Upper lobe of left lung (tissue), 6 donors: ENCODE measurements around the gene CNNM3. TPM values are rescaled to one million over a fixed set of nuclear protein-coding genes. Genes with fewer than 3 reads are reported as not detected.

Experiments used
- ATAC-seq, 2 donors: fragments of 200-7000 bp; cut with Tn5 transposase; one replicate each; pipeline ENCODE4 v1.9.1; 2022; ENCODE audit warnings: mild to moderate bottlenecking in 2 of 2, moderate library complexity in 2 of 2; ENCODE audit not compliant: low FRiP score in 2 of 2
- DNase-seq, 2 donors: peaks; one replicate each; pipeline ENCODE4 v3.0.0-alpha.2; 2019 to 2020
- H3K27ac ChIP-seq, 4 donors: fragments of 200-600 bp; sonication (generic); one replicate each; pipeline ENCODE4 v1.5.1; 2016 to 2019
- H3K27me3 ChIP-seq, 4 donors: fragments of 200-600 bp; sonication (generic); one replicate each; pipeline ENCODE4 v1.5.1; 2017 to 2019
- H3K36me3 ChIP-seq, 4 donors: fragments of 200-600 bp; sonication (generic); one replicate each; pipeline ENCODE4 v1.5.1; 2016 to 2019
- H3K4me1 ChIP-seq, 4 donors: fragments of 200-600 bp; sonication (generic); one replicate each; pipeline ENCODE4 v1.5.1; 2018 to 2019
- H3K4me3 ChIP-seq, 4 donors: fragments of 200-600 bp; sonication (generic); one replicate each; pipeline ENCODE4 v1.5.1; 2017 to 2019; ENCODE audit warnings: mild to moderate bottlenecking in 2 of 4, moderate library complexity in 1 of 4
- H3K9me3 ChIP-seq, 4 donors: fragments of 200-600 bp; sonication (generic); one replicate each; pipeline ENCODE4 v1.5.1; 2018 to 2019
- EP300 ChIP-seq, 4 donors: sonication (generic); formaldehyde crosslinking; IDR thresholded peaks; one replicate each; pipeline ENCODE4 v1.5.1; 2017; ENCODE audit warnings: antibody characterized with exemption in 4 of 4, control low read depth in 2 of 4
- POLR2A ChIP-seq, 4 donors: fragments of 450-650 bp; IDR thresholded peaks; one replicate each; pipeline ENCODE4 v1.5.1; 2016 to 2017; ENCODE audit warnings: antibody characterized with exemption in 4 of 4, mild to moderate bottlenecking in 2 of 4
- POLR2AphosphoS5 ChIP-seq, 2 donors: sonication (generic); formaldehyde crosslinking; IDR thresholded peaks; one replicate each; pipeline ENCODE4 v1.5.1; 2017; ENCODE audit warnings: antibody characterized with exemption in 2 of 2
- WGBS, 2 donors: methylation state at CpG; one replicate each; pipeline ENCODE4 v1.1.5; 2017 to 2018; 5-methylcytosine and 5-hydroxymethylcytosine counted together
- total RNA-seq, 6 donors: library from RNA; depleted of rRNA in 4 of 6; stranded (reverse); fragments of >200 nt in 4 of 6; gene quantifications; one replicate each; pipeline versions ENCODE4 v1.1.0 to v1.2.1, GENCODE V29; 2016 to 2021
- TF ChIP-seq, protein P1 (sequence below), 6 experiments: fragments of 450-650 bp in 4 of 6; fragments of 200-600 bp in 2 of 6; sonication (generic) in 2 of 6; IDR thresholded peaks; one replicate each; pipeline ENCODE4 v1.5.1; 2016 to 2019; ENCODE audit warnings: antibody characterized with exemption in 6 of 6
- donor health status: DM: no; HTN: no; CAD: no; lungs with moderate emphysema.
- donor health status: DM: no; HTN: yes; CAD: no; lungs with severe emphysema.

Gene CNNM3
- total RNA-seq, 6 donors from 2014 or later: 17.2 to 52.4 (median 26.5) TPM

DNA sequence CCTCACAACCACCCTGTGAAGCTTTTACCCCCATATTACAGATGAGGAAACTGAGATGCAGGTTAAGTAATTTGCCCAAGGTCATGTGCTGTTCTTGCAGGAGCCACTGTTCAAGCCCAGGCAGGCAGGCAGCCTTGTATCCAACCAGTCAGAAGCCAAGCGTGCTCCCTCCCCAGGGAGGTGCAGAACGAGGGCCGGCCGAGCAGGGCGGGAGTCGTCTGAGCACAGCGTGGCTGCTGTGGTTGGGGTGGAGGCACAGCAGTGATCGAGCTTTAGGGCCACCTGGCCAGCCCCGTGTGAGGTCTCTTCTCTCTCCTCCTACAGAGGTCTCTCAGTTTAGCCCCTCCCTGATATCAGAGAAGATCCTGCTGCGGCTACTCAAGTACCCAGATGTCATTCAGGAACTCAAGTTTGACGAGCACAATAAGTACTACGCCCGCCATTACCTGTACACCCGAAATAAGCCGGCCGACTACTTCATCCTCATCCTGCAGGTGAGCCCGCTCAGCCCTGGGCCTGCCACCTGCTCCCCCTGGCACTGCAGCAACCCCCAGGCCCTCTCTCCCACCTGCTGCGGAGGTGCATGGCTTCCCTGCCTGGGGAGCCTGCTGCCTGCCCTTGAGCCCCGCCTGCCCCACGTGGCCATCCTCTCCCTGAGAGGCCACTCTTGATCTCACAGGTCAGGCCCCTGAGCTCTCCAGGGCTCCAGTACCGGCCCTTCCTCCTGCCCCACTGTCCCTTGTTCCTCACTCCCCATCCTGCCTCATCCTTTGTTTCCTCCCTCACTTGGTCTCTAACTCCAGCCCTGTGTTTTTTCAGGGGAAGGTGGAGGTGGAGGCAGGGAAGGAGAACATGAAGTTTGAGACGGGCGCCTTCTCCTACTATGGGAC, 17.1 kb upstream of the CNNM3 start:
- no peak overlapping the region for H3K4me3 ChIP-seq
- TF ChIP-seq, protein P1, sequence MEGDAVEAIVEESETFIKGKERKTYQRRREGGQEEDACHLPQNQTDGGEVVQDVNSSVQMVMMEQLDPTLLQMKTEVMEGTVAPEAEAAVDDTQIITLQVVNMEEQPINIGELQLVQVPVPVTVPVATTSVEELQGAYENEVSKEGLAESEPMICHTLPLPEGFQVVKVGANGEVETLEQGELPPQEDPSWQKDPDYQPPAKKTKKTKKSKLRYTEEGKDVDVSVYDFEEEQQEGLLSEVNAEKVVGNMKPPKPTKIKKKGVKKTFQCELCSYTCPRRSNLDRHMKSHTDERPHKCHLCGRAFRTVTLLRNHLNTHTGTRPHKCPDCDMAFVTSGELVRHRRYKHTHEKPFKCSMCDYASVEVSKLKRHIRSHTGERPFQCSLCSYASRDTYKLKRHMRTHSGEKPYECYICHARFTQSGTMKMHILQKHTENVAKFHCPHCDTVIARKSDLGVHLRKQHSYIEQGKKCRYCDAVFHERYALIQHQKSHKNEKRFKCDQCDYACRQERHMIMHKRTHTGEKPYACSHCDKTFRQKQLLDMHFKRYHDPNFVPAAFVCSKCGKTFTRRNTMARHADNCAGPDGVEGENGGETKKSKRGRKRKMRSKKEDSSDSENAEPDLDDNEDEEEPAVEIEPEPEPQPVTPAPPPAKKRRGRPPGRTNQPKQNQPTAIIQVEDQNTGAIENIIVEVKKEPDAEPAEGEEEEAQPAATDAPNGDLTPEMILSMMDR (IDR thresholded peaks at IDR 0.05): no peak
- TF ChIP-seq POLR2AphosphoS5 (IDR thresholded peaks at IDR 0.05): no peak
- no peak overlapping the region for H3K27ac ChIP-seq
- no peaks in the 10 kb centered on the region for H3K27me3 ChIP-seq
- WGBS, 2 donors: 90% methylated on average over 16 to 23 of the region's 23 CpGs
- DNase-seq (no peak), ATAC-seq (no peak)
- no peaks in the 10 kb centered on the region for H3K9me3 ChIP-seq
- H3K4me1 ChIP-seq: peaks cover 4 to 7% (median 6%) of the 10 kb centered on the region in 4 donors
- peaks cover 0 to 49% (median 23%) of the 10 kb centered on the region in 4 donors for H3K36me3 ChIP-seq

DNA sequence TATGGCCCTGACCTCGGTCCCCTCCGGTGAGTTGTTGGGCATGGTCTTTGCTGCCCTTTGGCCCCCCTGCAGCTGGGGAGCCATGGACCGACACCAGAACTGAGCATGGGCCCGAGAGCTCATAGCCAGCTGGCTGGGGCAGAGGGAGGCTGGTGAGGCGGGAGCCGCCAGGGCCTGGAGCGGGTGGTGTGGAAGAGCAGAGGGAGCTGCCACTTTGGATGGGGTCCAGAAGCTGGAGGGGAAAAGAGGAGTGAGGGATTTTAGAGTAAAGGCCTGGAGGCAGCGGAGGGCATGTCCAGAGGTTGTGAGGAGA, 16.5 kb upstream of the CNNM3 start:
- no peak for ATAC-seq
- no peak for DNase-seq
- 89 to 90% methylated on average over 8 of the region's 8 CpGs for WGBS, 2 donors
- TF ChIP-seq POLR2AphosphoS5 (IDR thresholded peaks at IDR 0.05): no peak
- TF ChIP-seq, protein P1 (IDR thresholded peaks at IDR 0.05): no peak
- no peak for TF ChIP-seq EP300 (IDR thresholded peaks at IDR 0.05)
- no peak for TF ChIP-seq POLR2A (IDR thresholded peaks at IDR 0.05)
- peaks cover 0 to 50% (median 23%) of the 10 kb centered on the region in 4 donors for H3K36me3 ChIP-seq
- H3K4me1 ChIP-seq: peaks cover 4 to 7% (median 6%) of the 10 kb centered on the region in 4 donors
- H3K4me3 ChIP-seq: no peak overlapping the region
- no peaks in the 10 kb centered on the region for H3K9me3 ChIP-seq
- no peaks in the 10 kb centered on the region for H3K27me3 ChIP-seq
- H3K27ac ChIP-seq: no peak overlapping the region

DNA sequence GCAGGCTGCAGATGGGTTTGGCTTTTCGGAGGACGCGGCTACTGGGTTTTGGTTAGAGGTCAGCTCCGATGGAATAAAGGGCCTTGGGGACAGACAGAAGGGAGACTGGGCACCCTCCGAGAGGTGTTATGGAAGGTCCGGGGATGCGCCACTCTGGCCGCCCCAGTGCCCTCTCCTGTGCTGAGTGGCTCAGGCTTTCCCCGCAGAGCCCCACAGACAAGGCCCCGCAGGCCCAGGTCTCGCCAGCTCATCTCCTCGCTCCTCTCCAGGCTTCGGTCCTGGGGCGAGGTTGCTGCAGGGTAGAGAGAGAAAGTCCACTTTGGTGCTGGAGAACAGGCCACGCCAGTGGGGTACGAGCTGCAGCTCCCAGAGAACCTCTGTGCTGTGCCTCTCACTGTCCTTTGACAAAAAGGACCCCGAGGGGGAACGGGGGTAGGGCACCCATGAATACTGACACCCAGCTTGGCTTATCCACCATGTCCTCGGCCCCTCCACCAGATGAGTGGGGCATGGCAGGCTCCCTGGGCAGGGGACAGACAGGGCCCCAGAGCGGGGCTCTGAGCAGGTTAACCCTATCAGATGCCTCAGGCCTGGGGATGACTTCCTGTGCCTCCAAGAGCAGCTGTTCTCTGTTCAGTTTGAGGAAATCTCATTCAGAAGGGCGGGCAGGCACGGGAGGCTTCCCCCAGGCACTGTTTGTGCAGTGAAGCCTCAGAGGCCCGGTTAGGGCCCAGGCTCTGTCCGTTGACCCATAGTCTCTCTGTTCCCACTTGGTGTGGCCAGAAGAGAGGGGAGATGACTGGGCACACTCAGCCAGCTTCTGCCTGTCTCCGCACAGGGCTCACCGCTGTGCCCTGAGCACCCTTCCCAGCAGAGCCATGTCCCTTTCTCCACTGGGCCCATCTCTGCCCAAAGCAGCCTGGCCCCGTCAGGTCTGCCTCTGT, 15.7 kb upstream of the CNNM3 start:
- ATAC-seq (peak; percentile 28 to 57), DNase-seq (no peak)
- no peaks in the 10 kb centered on the region for H3K27me3 ChIP-seq
- WGBS, 2 donors: 84 to 87% methylated on average over 9 to 27 of the region's 27 CpGs
- H3K9me3 ChIP-seq: no peaks in the 10 kb centered on the region
- TF ChIP-seq, protein P1 (IDR thresholded peaks at IDR 0.05): no peak
- TF ChIP-seq POLR2A (IDR thresholded peaks at IDR 0.05) (no peak), POLR2AphosphoS5 (IDR thresholded peaks at IDR 0.05) (no peak), EP300 (IDR thresholded peaks at IDR 0.05) (no peak)
- H3K4me3 ChIP-seq: no peak overlapping the region
- peaks cover 0 to 53% (median 23%) of the 10 kb centered on the region in 4 donors for H3K36me3 ChIP-seq
- H3K4me1 ChIP-seq: peaks cover 4 to 7% (median 6%) of the 10 kb centered on the region in 4 donors
- peak overlapping the region in 1 of 4 donors; percentile 18 for H3K27ac ChIP-seq

DNA sequence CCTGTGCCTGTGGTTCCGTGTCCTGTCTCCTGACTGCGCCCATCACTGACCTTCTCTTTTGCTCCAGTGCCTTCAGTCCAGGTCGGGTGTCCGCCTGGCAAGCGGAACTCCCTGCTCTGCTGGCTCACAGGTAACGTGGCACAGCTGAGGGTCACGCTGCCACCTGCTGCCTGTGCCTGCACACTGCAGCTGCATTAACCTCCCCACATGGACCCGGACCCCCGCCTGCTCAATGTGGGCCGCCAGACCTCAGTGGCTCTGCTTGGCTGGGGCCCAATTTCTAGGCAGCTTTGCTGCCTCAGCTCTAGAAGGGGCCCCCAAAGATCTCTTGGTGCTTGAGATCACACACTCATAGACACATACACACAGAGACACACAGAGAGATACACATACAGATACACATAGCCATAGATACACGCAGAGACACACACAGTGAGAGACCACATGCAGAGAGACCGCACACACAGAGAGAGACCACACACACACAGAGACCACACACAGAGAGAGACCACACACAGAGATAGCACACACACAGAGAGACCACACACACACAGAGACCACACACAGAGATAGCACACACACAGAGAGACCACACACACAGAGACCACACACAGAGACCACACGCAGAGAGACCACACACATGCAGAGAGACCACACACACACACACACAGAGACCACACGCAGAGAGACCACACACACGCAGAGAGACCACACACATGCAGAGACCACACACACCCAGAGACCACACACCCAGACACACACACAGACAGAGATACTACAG, 14.9 kb upstream of the CNNM3 start:
- no peak overlapping the region for H3K27ac ChIP-seq
- peaks cover 0 to 53% (median 23%) of the 10 kb centered on the region in 4 donors for H3K36me3 ChIP-seq
- ATAC-seq: peak; percentile 84 to 89
- no peak overlapping the region for H3K4me3 ChIP-seq
- no peaks in the 10 kb centered on the region for H3K9me3 ChIP-seq
- peak; percentile 86 to 90 for DNase-seq
- no peaks in the 10 kb centered on the region for H3K27me3 ChIP-seq
- peaks cover 7 to 9% (median 7%) of the 10 kb centered on the region in 4 donors for H3K4me1 ChIP-seq
- WGBS, 2 donors: 44 to 56% methylated on average over 12 to 15 of the region's 15 CpGs
- TF ChIP-seq POLR2A (IDR thresholded peaks at IDR 0.05) (no peak), EP300 (IDR thresholded peaks at IDR 0.05) (no peak)
- TF ChIP-seq, protein P1 (IDR thresholded peaks at IDR 0.05): peak; percentile 85 to 94 (median 90)
